MV-4-11 (cell line): Measurements from ENCODE around the gene RAB36.

Source experiments
- DNase-seq: peaks from one replicate; lab custom pipeline; 2025; lab: John Stamatoyannopoulos, UW

RAB36 gene

GRCh38 chr22:23206915-23207314 lies 61.6 kb downstream of the RAB36 start:
- DNase-seq, result no peak

DNA sequence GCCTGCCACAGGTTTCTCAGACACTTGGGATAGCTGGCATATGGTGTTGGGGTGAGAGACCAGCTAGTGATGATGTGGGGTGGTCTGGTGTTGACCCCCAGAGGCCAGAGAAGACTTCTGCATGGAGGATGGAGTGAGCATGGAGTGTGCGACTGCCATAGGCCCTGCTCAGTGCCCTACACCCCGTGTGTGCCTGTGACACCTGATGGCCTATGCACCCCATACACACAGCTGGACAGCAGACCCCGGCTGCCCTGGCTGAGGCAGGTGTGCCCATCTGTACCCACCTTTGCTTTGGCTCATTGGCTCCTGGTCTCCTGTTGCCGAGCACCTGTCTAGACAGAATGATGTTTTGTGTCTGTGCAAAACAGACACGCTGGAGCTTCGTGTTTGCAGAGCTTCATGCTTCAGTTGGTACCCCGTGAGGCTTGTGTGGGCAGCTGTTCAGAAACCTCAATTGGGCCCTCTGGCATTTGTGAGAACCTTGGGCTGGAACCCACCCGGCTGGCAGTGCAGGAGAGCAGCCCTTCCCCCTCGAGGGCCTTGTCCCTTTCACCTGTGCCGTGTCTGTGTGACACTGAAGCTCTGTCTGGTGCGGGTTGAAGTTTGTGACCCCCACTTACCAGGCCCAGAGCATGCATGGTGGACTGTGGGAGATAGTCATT lies 62.6 kb downstream of the RAB36 start:
- DNase-seq, result no peak

- DNase-seq, result no peak
These were observed 65.3 kb downstream of the RAB36 start for GRCh38 chr22:23210428-23211170.

GRCh38 chr22:23211622-23212021 lies 66.3 kb downstream of the RAB36 start:
- no peak for DNase-seq

- no peak for DNase-seq
These were observed 67.1 kb downstream of the RAB36 start for GRCh38 chr22:23212061-23213021.

DNA sequence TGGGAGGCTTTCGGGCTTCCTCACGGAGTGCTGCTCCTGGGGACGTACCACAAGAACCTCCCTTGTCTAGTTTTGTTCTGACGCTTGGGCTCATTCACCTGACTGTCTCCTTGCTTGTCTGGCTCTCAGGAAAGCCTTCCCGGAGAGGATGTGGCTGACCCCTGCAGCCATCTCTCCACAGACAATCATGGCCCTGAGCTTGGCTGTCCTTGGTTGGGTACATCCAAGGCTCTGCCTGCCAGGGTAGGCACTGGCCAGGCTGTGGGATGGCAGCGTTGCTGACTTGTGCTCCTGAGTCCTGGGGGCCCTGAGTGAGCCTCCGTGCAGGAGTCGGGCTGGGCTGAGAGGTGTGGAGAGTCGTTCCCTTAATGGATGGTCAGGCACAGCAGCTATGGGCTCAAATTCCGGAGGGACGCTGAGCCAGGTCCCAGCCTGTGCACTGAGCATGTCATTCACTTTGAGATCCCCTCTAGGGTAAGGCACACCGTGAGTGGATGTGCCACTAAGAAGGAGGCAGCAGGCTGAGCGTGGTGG lies 67.8 kb downstream of the RAB36 start:
- no peak for DNase-seq

DNA sequence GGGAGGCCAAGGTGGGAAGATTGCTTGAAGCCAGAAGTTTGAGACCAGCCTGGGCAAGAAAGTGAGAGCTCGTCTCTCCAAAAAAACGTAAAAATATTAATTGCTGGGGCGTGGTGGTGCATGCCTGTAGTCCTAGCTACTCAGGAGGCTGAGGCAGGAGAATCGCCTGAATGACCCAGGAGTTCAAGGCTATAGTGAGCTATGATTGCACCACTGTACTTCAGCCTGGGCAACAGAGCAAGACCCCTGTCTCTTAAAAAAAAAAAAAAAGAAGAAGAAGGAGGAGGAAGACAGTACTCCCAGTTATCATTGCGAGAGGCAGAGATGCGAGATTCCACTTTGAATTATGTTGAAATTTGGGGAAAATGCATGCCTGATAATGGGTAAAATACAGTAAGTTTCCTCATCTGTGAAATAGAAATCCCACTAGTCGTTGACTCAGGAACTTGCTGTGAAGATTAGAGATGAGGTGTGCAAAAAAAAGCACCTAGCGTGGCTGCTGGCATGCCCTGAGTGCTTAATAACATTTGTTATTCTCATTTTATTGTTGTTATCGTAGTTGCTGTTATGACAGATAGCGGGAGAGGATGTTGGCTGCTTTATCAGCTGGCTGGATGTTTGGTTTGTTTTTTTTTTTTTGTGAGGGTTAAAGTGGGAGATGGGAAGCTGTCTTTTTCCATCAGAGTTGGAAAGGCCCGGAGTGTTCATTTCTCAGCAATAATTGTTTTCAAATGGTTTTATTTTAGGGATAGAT lies 68.5 kb downstream of the RAB36 start:
- DNase-seq, result no peak
